ENCODE results near the gene STARD3. TPM values are rescaled to one million over a fixed set of nuclear protein-coding genes. Genes with fewer than 3 reads are reported as not detected.

Gene STARD3
- total RNA-seq, 1 donor from 2014 or later: 76.6 TPM

DNA sequence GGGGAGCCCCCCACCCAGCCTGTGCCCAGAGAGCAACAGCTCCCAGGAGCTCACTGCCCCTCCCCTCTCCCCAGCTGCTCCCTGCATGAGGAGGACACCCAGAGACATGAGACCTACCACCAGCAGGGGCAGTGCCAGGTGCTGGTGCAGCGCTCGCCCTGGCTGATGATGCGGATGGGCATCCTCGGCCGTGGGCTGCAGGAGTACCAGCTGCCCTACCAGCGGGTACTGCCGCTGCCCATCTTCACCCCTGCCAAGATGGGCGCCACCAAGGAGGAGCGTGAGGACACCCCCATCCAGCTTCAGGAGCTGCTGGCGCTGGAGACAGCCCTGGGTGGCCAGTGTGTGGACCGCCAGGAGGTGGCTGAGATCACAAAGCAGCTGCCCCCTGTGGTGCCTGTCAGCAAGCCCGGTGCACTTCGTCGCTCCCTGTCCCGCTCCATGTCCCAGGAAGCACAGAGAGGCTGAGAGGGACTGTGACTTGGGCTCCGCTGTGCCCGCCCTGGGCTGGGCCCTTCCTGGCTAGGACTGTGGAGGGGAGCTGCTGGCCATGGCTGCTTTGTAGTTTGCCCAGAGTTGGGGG is 28.8 kb downstream of the STARD3 start:
- Histone ChIP-seq H3K36me3 (peaks cover 24% of the 10 kb centered on the region), H3K9me3 (no peaks in the 10 kb centered on the region), H3K4me3 (no peak overlapping the region), H3K27ac (peak overlapping the region; percentile 31), H3K27me3 (ENCODE audit: low read depth) (peaks cover 45% of the 10 kb centered on the region), H3K4me1 (peaks cover 73% of the 10 kb centered on the region)
- DNase-seq: no peak
- TF ChIP-seq, protein P1, sequence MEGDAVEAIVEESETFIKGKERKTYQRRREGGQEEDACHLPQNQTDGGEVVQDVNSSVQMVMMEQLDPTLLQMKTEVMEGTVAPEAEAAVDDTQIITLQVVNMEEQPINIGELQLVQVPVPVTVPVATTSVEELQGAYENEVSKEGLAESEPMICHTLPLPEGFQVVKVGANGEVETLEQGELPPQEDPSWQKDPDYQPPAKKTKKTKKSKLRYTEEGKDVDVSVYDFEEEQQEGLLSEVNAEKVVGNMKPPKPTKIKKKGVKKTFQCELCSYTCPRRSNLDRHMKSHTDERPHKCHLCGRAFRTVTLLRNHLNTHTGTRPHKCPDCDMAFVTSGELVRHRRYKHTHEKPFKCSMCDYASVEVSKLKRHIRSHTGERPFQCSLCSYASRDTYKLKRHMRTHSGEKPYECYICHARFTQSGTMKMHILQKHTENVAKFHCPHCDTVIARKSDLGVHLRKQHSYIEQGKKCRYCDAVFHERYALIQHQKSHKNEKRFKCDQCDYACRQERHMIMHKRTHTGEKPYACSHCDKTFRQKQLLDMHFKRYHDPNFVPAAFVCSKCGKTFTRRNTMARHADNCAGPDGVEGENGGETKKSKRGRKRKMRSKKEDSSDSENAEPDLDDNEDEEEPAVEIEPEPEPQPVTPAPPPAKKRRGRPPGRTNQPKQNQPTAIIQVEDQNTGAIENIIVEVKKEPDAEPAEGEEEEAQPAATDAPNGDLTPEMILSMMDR (IDR thresholded peaks at IDR 0.05): no peak
- intact Hi-C loops (cut with DNase I): no loop called here
- ATAC-seq: no peak

DNA sequence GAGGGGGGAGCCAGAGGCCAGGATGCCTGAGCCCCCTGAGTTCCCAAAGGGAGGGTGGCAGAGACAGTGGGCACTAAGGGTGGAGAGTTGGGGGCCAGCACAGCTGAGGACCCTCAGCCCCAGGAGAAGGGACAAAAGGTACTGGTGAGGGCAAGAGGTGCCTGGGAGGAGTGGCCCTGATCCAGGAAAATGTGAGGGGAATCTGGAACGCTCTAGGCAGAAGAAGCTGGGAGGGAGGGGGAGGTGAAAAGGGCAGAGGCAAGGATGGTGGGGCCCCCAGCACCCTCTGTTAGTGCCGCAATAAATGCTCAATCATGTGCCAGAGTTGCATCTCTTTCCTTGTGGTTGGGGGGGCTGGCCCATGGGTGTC is 29.3 kb downstream of the STARD3 start:
- Histone ChIP-seq H3K9me3 (no peaks in the 10 kb centered on the region), H3K4me1 (peaks cover 72% of the 10 kb centered on the region), H3K36me3 (peaks cover 19% of the 10 kb centered on the region), H3K27ac (no peak overlapping the region), H3K4me3 (no peak overlapping the region), H3K27me3 (ENCODE audit: low read depth) (peaks cover 45% of the 10 kb centered on the region)
- TF ChIP-seq, protein P1 (IDR thresholded peaks at IDR 0.05): no peak
- intact Hi-C loops (cut with DNase I): no loop called here
- ATAC-seq (no peak), DNase-seq (no peak)

DNA sequence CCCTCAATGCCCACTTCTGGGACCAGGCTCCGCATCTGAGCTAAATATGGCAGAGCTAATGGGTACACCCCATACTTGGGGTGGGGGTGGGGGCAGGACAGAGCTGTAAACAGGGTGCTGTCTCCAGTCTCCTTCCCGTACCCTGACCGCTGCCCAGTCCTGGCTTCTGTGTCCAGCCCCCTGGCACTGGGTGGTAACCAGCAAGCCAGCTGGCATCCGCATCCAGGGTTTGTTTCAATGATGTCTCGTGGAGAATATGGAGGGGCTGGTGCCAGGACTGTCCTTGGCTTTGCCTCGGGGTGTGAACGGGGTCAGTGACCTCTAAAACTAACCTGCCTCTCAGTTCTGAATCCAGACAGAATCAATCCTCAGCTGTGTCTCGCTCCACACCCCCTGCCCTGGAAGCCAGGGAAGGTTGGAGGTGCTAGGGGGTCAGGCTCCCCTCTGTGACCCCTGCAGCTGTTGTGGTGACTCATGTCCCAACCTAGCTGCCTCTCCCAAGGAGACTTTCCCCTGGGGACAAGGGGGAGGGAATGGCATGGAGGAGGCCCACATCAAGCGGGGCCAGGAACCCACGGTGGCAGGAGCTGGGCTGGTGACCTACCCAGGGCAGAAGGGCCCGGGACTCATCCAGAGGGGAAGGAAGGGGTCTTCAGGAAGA is 29.8 kb downstream of the STARD3 start:
- Histone ChIP-seq H3K4me3 (peak overlapping the region; percentile 54), H3K9me3 (no peaks in the 10 kb centered on the region), H3K27me3 (ENCODE audit: low read depth) (peaks cover 45% of the 10 kb centered on the region), H3K36me3 (peaks cover 14% of the 10 kb centered on the region), H3K4me1 (peaks cover 67% of the 10 kb centered on the region), H3K27ac (peak overlapping the region; percentile 54)
- TF ChIP-seq, protein P1 (IDR thresholded peaks at IDR 0.05): no peak
- no peak for ATAC-seq
- intact Hi-C loops (cut with DNase I): no loop called here
- no peak for DNase-seq

DNA sequence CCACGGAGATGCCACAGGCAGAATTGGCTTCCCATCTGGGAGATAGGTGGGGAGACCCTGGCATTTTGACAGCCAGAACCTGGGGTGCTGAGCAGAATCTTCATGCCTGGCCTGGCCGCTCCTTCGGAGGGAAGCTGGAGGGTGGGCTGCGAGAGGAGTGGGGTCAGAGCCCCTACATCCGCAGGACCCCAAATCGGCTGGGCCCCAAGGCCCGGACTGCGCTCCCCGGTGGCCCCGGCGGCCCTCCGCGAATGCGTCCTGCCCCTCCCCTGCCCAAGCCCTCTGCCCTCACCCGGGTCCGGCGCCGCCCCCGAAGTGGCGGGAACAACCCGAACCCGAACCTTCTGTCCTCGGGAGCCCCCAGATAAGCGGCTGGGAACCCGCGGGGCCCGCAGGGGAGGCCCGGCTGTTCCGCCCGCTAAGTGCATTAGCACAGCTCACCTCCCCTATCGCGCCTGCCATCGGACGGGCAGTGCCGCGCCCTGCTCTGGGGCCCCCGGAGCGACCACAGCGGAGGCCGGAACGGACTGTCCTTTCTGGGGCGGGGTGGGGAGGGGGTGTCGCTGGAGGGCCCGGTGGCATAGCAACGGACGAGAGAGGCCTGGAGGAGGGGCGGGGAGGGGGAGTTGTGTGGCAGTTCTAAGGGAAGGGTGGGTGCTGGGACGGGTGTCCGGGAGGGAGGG is 30.5 kb downstream of the STARD3 start:
- Histone ChIP-seq H3K9me3 (no peaks in the 10 kb centered on the region), H3K27me3 (ENCODE audit: low read depth) (peaks cover 45% of the 10 kb centered on the region), H3K4me1 (peaks cover 60% of the 10 kb centered on the region), H3K27ac (peak overlapping the region; percentile 56), H3K4me3 (peak overlapping the region; percentile 54), H3K36me3 (peaks cover 7% of the 10 kb centered on the region)
- TF ChIP-seq, protein P1 (IDR thresholded peaks at IDR 0.05): no peak
- ATAC-seq (peak; percentile 43 to 58), DNase-seq (no peak)
- intact Hi-C loops (cut with DNase I): no loop called here

DNA sequence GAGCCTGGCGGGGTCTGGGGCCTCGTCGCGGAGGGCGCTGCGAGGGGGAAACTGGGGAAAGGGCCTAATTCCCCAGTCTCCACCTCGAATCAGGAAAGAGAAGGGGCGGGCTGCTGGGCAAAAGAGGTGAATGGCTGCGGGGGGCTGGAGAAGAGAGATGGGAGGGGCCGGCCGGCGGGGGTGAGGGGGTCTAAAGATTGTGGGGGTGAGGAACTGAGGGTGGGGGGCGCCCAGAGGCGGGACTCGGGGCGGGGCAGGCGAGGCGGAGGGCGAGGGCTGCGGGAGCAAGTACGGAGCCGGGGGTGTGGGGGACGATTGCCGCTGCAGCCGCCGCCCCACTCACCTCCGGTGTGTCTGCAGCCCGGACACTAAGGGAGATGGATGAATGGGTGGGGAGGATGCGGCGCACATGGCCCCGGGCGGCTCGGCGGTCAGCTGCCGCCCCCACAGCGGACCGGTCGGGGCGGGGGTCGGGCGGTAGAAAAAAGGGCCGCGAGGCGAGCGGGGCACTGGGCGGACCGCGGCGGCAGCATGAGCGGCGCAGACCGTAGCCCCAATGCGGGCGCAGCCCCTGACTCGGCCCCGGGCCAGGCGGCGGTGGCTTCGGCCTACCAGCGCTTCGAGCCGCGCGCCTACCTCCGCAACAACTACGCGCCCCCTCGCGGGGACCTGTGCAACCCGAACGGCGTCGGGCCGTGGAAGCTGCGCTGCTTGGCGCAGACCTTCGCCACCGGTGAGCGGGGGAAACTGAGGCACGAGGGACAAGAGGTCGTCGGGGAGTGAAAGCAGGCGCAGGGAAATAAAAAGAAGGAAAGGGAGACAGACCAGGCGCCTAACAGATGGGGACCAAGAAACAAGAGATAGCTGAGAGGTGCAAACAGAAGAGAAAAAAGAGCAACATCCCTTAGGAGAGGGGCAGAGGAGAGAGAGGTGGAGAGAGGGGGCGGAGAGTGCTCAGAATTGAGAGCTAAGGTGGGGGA is 31.3 kb downstream of the STARD3 start, which contains the start of gene PNMT:
Gene PNMT (plus strand): TSS at position 509 of the 980 bp plus-strand sequence. CDS start 23 bp downstream, at position 532.
- Histone ChIP-seq H3K27ac (peak within 1 kb of the TSS; percentile 56), H3K4me3 (peak within 1 kb of the TSS; percentile 54), H3K4me1 (peaks cover 51% of the 10 kb centered on the region), H3K9me3 (no peaks in the 10 kb centered on the region), H3K36me3 (peaks cover under 1% of the 10 kb centered on the region), H3K27me3 (ENCODE audit: low read depth) (peaks cover 45% of the 10 kb centered on the region)
- intact Hi-C loops (cut with DNase I): no loop called here
- TF ChIP-seq, protein P1 (IDR thresholded peaks at IDR 0.05): peak; percentile 73
- ATAC-seq (peak; percentile 56 to 70), DNase-seq (peak; percentile 83)

Measured in lower lobe of right lung (tissue), 2 donors.